K562 (cell line): Measurements from ENCODE around the gene LUZP1. TPM values are rescaled to one million over a fixed set of nuclear protein-coding genes. Genes with fewer than 3 reads are reported as not detected.

Experiments used
- CHD1 ChIP-seq: fragments of 200-600 bp; sonication (generic); IDR thresholded peaks from one replicate; pipeline ENCODE4 v1.6.1; 2012; ENCODE audit warnings: mild to moderate bottlenecking, moderate library complexity, low read length, inconsistent platforms
- FOSL1 ChIP-seq: fragments of 200-800 bp; sonication (Bioruptor generic); conservative IDR thresholded peaks from 2 replicates; pipeline ENCODE4 v1.6.1; 2016; ENCODE audit warnings: missing genetic modification characterization, missing compliant biosample characterization
- FUS ChIP-seq: fragments of 200-400 bp; formaldehyde crosslinking; optimal IDR thresholded peaks from 2 replicates; pipeline ENCODE3; 2017; ENCODE audit warnings: low read depth, low read length
- HDAC2 ChIP-seq: fragments of 450-650 bp; IDR thresholded peaks from 2 replicates; pipeline ENCODE4 v1.6.1; 2016; ENCODE audit warnings: mild to moderate bottlenecking
- HDGF ChIP-seq: fragments of 450-650 bp; IDR thresholded peaks from 2 replicates; pipeline ENCODE4 v1.6.1; 2016
- LCOR ChIP-seq: sonication (generic); formaldehyde crosslinking; IDR thresholded peaks from 2 replicates; pipeline ENCODE4 v1.8.0; 2022; ENCODE audit warnings: mild to moderate bottlenecking, missing genetic modification reagents
- NFIC ChIP-seq: fragments of 450-650 bp; IDR thresholded peaks from 2 replicates; pipeline ENCODE4 v1.6.1; 2017; ENCODE audit warnings: mild to moderate bottlenecking, inconsistent platforms
- RBM14 ChIP-seq: fragments of 200-400 bp; formaldehyde crosslinking; IDR thresholded peaks from 2 replicates; pipeline ENCODE4 v1.6.1; 2018; ENCODE audit warnings: low read depth, mild to moderate bottlenecking, low read length, moderate library complexity, borderline replicate concordance; ENCODE audit not compliant: insufficient read depth
- SP2 ChIP-seq: IDR thresholded peaks from 2 replicates; pipeline ENCODE4 v1.6.1; 2011; ENCODE audit warnings: mild to moderate bottlenecking, low read depth, low read length, moderate library complexity; ENCODE audit not compliant: poor library complexity, severe bottlenecking; ENCODE audit errors: extremely low read depth
- ZC3H8 ChIP-seq: fragments of 450-650 bp; IDR thresholded peaks from 2 replicates; pipeline ENCODE4 v1.6.1; 2017
- ZNF24 ChIP-seq: fragments of 450-650 bp; IDR thresholded peaks from 2 replicates; pipeline ENCODE4 v1.6.1; 2016
- ZNF324 ChIP-seq: fragments of 250-450 bp; sonication (Bioruptor Pico); IDR thresholded peaks from 2 replicates; pipeline ENCODE4 v1.4.0; 2020; ENCODE audit warnings: mild to moderate bottlenecking
- ZNF408 ChIP-seq: fragments of 250-450 bp; sonication (Bioruptor Pico); IDR thresholded peaks from 2 replicates; pipeline ENCODE4 v1.4.0; 2020; ENCODE audit warnings: low read depth, mild to moderate bottlenecking, moderate library complexity
- polyA plus RNA-seq, 8 experiments: library from polyadenylated mRNA; depleted of rRNA in 4 of 8; stranded (reverse) in 5 of 8; unstranded in 3 of 8; fragments of >200 nt; fragmentation: Nextera tagmentation in 2 of 8; fragmentation: Illumina TruSeq in 1 of 8; extraction: Ambion mirVana in 2 of 8; extraction: Trizol in 1 of 8; gene quantifications; 2 replicates each; pipeline versions ENCODE4 v1.2.1 to v1.2.3, GENCODE V29; 2011 to 2014; ENCODE audit warnings: inconsistent platforms in 1 of 8, missing spikeins in 1 of 8
- total RNA-seq, 7 experiments: library from RNA; depleted of rRNA in 6 of 7; stranded (reverse); fragments of >200 nt in 6 of 7; fragmentation: Illumina TruSeq in 2 of 7; extraction: Trizol in 2 of 7; gene quantifications; 2 replicates each; pipeline versions ENCODE4 v1.2.1 to v1.2.3, GENCODE V29; 2011 to 2021; ENCODE audit warnings: low replicate concordance in 1 of 7
- TF ChIP-seq, protein P1 (sequence below): fragments of 250-450 bp; sonication (Bioruptor Pico); IDR thresholded peaks from 2 replicates; pipeline ENCODE4 v1.9.0; 2021; ENCODE audit warnings: mild to moderate bottlenecking, inconsistent platforms
- TF ChIP-seq, protein P2 (sequence below): fragments of 450-650 bp; IDR thresholded peaks from 2 replicates; pipeline ENCODE4 v1.6.1; 2016; ENCODE audit warnings: mild to moderate bottlenecking
- TF ChIP-seq, protein P3 (sequence below): sonication (generic); formaldehyde crosslinking; IDR thresholded peaks from 2 replicates; pipeline ENCODE4 v1.5.0; 2020; ENCODE audit warnings: missing genetic modification reagents
- TF ChIP-seq, protein P4 (sequence below): IDR thresholded peaks from 2 replicates; pipeline ENCODE4 v1.6.1; 2016; ENCODE audit warnings: missing genetic modification characterization, missing compliant biosample characterization
- TF ChIP-seq, protein P5 (sequence below): sonication (generic); formaldehyde crosslinking; IDR thresholded peaks from 2 replicates; pipeline ENCODE4 v1.9.0; 2022; ENCODE audit warnings: mild to moderate bottlenecking, missing genetic modification reagents
- TF ChIP-seq, protein P6 (sequence below), 2 experiments: fragments of 450-650 bp; IDR thresholded peaks; 2 replicates each; pipeline ENCODE4 v1.6.1; 2016

The LUZP1 gene
- total and polyA plus RNA-seq, 9 of the 15 experiments (the other 6 are each of a cell fraction or from before 2014, with no cell fraction given): 6.5 to 19.1 (median 12.4) TPM

DNA sequence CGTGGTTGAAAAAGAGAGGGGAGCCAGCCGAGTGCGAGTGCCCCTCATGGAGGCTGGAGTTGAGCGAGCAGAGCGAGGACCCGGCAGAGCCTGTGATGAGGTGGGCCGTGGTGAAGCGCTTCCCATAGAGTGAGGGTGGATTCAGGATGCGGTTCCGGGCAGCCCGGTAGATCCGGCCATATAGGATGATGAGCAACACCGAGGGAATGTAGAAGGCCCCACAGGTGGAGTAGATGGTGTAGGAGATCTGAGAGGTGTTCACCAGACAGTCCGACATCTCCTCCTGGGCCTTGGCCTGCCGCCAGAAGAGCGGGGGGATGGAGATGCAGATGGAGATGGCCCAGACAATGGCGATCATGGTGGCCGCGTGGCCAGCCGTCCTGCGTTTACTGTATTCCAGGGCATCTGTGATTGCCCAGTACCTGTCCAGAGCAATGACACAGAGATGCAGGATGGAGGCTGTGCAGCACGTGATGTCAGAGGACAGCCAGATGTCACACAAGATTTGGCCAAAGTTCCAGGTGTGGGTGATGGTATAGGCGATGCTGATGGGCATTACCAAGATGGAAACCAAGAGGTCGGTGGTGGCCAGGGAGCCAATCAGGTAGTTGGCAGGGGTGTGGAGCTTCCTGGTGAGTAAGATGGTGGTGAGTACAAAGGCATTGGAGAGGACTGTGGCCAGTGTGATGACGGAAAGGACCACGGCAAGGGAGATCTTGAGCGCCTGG is 24.9 kb upstream of the LUZP1 start (continued):
- TF ChIP-seq, protein P1, sequence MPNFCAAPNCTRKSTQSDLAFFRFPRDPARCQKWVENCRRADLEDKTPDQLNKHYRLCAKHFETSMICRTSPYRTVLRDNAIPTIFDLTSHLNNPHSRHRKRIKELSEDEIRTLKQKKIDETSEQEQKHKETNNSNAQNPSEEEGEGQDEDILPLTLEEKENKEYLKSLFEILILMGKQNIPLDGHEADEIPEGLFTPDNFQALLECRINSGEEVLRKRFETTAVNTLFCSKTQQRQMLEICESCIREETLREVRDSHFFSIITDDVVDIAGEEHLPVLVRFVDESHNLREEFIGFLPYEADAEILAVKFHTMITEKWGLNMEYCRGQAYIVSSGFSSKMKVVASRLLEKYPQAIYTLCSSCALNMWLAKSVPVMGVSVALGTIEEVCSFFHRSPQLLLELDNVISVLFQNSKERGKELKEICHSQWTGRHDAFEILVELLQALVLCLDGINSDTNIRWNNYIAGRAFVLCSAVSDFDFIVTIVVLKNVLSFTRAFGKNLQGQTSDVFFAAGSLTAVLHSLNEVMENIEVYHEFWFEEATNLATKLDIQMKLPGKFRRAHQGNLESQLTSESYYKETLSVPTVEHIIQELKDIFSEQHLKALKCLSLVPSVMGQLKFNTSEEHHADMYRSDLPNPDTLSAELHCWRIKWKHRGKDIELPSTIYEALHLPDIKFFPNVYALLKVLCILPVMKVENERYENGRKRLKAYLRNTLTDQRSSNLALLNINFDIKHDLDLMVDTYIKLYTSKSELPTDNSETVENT (CRISPR knock-in tag): no peak
- TF ChIP-seq SP2 (peak; percentile 5), ZC3H8 (no peak), NFIC (peak; percentile 81), HDAC2 (no peak), ZNF408 (no peak), ZNF24 (no peak), FUS (no peak), ZNF324 (CRISPR knock-in tag) (no peak), FOSL1 (tag) (no peak), RBM14 (no peak), HDGF (no peak), LCOR (CRISPR knock-in tag) (no peak), CHD1 (no peak)
- TF ChIP-seq, protein P2, sequence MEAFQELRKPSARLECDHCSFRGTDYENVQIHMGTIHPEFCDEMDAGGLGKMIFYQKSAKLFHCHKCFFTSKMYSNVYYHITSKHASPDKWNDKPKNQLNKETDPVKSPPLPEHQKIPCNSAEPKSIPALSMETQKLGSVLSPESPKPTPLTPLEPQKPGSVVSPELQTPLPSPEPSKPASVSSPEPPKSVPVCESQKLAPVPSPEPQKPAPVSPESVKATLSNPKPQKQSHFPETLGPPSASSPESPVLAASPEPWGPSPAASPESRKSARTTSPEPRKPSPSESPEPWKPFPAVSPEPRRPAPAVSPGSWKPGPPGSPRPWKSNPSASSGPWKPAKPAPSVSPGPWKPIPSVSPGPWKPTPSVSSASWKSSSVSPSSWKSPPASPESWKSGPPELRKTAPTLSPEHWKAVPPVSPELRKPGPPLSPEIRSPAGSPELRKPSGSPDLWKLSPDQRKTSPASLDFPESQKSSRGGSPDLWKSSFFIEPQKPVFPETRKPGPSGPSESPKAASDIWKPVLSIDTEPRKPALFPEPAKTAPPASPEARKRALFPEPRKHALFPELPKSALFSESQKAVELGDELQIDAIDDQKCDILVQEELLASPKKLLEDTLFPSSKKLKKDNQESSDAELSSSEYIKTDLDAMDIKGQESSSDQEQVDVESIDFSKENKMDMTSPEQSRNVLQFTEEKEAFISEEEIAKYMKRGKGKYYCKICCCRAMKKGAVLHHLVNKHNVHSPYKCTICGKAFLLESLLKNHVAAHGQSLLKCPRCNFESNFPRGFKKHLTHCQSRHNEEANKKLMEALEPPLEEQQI: no peak
- TF ChIP-seq, protein P3, sequence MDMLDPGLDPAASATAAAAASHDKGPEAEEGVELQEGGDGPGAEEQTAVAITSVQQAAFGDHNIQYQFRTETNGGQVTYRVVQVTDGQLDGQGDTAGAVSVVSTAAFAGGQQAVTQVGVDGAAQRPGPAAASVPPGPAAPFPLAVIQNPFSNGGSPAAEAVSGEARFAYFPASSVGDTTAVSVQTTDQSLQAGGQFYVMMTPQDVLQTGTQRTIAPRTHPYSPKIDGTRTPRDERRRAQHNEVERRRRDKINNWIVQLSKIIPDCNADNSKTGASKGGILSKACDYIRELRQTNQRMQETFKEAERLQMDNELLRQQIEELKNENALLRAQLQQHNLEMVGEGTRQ (CRISPR knock-in tag): peak; percentile 45
- TF ChIP-seq, protein P4, sequence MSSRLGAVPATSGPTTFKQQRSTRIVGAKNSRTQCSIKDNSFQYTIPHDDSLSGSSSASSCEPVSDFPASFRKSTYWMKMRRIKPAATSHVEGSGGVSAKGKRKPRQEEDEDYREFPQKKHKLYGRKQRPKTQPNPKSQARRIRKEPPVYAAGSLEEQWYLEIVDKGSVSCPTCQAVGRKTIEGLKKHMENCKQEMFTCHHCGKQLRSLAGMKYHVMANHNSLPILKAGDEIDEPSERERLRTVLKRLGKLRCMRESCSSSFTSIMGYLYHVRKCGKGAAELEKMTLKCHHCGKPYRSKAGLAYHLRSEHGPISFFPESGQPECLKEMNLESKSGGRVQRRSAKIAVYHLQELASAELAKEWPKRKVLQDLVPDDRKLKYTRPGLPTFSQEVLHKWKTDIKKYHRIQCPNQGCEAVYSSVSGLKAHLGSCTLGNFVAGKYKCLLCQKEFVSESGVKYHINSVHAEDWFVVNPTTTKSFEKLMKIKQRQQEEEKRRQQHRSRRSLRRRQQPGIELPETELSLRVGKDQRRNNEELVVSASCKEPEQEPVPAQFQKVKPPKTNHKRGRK (tag): no peak
- TF ChIP-seq, protein P5, sequence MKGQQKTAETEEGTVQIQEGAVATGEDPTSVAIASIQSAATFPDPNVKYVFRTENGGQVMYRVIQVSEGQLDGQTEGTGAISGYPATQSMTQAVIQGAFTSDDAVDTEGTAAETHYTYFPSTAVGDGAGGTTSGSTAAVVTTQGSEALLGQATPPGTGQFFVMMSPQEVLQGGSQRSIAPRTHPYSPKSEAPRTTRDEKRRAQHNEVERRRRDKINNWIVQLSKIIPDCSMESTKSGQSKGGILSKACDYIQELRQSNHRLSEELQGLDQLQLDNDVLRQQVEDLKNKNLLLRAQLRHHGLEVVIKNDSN: peak; percentile 52; the same call in 1 of the 2 replicates
- TF ChIP-seq, protein P6, sequence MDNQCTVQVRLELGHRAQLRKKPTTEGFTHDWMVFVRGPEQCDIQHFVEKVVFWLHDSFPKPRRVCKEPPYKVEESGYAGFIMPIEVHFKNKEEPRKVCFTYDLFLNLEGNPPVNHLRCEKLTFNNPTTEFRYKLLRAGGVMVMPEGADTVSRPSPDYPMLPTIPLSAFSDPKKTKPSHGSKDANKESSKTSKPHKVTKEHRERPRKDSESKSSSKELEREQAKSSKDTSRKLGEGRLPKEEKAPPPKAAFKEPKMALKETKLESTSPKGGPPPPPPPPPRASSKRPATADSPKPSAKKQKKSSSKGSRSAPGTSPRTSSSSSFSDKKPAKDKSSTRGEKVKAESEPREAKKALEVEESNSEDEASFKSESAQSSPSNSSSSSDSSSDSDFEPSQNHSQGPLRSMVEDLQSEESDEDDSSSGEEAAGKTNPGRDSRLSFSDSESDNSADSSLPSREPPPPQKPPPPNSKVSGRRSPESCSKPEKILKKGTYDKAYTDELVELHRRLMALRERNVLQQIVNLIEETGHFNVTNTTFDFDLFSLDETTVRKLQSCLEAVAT (IDR thresholded peaks at IDR 0.05): no peak
